Glutamatergic neuron (in vitro differentiated cells): ENCODE data around the gene FEZF2. TPM values are rescaled to one million over a fixed set of nuclear protein-coding genes. Genes with fewer than 3 reads are reported as not detected.
A peak's percentile ranks its signal among the peaks of the same experiment; 100 is the strongest.

Source experiments
- DNase-seq: peaks from one replicate; pipeline ENCODE4 v3.0.0; 2022
- H3K27ac Mint-ChIP-seq: one replicate; pipeline ENCODE4 v1.8.0; 2020; ENCODE audit warnings: mild to moderate bottlenecking, mixed read lengths, inconsistent platforms; ENCODE audit not compliant: unreplicated experiment
- H3K27me3 Mint-ChIP-seq: one replicate; pipeline ENCODE4 v1.8.0; 2020; ENCODE audit warnings: mild to moderate bottlenecking, moderate library complexity, mixed read lengths, inconsistent platforms; ENCODE audit not compliant: unreplicated experiment
- H3K36me3 Mint-ChIP-seq: one replicate; pipeline ENCODE4 v1.8.0; 2020; ENCODE audit warnings: mild to moderate bottlenecking, mixed read lengths, inconsistent platforms; ENCODE audit not compliant: unreplicated experiment
- H3K4me1 Mint-ChIP-seq: one replicate; pipeline ENCODE4 v1.8.0; 2020; ENCODE audit warnings: mild to moderate bottlenecking, low read depth, mixed read lengths, inconsistent platforms; ENCODE audit not compliant: unreplicated experiment
- H3K4me3 Mint-ChIP-seq: one replicate; pipeline ENCODE4 v1.8.0; 2020; ENCODE audit warnings: mild to moderate bottlenecking, mixed read lengths, inconsistent platforms; ENCODE audit not compliant: unreplicated experiment
- H3K9me3 Mint-ChIP-seq: one replicate; pipeline ENCODE4 v1.8.0; 2020; ENCODE audit warnings: mild to moderate bottlenecking, moderate library complexity, mixed read lengths, inconsistent platforms; ENCODE audit not compliant: unreplicated experiment
- CTCF ChIP-seq: fragments of 200-600 bp; sonication (generic); IDR thresholded peaks from one replicate; pipeline ENCODE4 v1.5.0; 2021; ENCODE audit not compliant: partially characterized antibody, unreplicated experiment
- total RNA-seq: library from RNA; stranded (reverse); fragmentation: NEBNext Ultra II Directional; extraction: Animal tissue kit (Norgen Biotek cat#: 25700); gene quantifications from one replicate; pipeline ENCODE4 v1.2.1, GENCODE V29; 2021; ENCODE audit not compliant: unreplicated experiment

The FEZF2 gene
- total RNA-seq, 1 donor from 2014 or later: 0.49 TPM

GRCh38 chr3:62413687-62414086, 40.3 kb upstream of the FEZF2 start:
- peaks cover 1% of the 10 kb centered on the region for H3K9me3 Mint-ChIP-seq
- H3K27ac Mint-ChIP-seq: no peak overlapping the region
- H3K27me3 Mint-ChIP-seq: no peaks in the 10 kb centered on the region
- DNase-seq: no peak
- peaks cover 6% of the 10 kb centered on the region for H3K36me3 Mint-ChIP-seq
- no peak overlapping the region for H3K4me3 Mint-ChIP-seq
- no peak for TF ChIP-seq CTCF
- H3K4me1 Mint-ChIP-seq: peaks cover 24% of the 10 kb centered on the region

GRCh38 chr3:62406945-62407344, 33.6 kb upstream of the FEZF2 start:
- no peak for DNase-seq
- TF ChIP-seq CTCF: no peak
- Mint-ChIP-seq H3K27me3 (peaks cover 2% of the 10 kb centered on the region), H3K4me1 (peaks cover 20% of the 10 kb centered on the region), H3K4me3 (no peak overlapping the region), H3K27ac (no peak overlapping the region), H3K9me3 (no peaks in the 10 kb centered on the region), H3K36me3 (peaks cover 6% of the 10 kb centered on the region)

- H3K4me3 Mint-ChIP-seq: peak overlapping the region; percentile 22
- H3K9me3 Mint-ChIP-seq: no peaks in the 10 kb centered on the region
- TF ChIP-seq CTCF: no peak
- DNase-seq: no peak
- H3K36me3 Mint-ChIP-seq: peaks cover 6% of the 10 kb centered on the region
- H3K27ac Mint-ChIP-seq: peak overlapping the region; percentile 19
- peaks cover 2% of the 10 kb centered on the region for H3K27me3 Mint-ChIP-seq
- H3K4me1 Mint-ChIP-seq: peaks cover 20% of the 10 kb centered on the region
These were observed 32.2 kb upstream of the FEZF2 start for GRCh38 chr3:62405566-62405965.

- TF ChIP-seq CTCF: no peak
- H3K27ac Mint-ChIP-seq: no peak overlapping the region
- no peak overlapping the region for H3K4me3 Mint-ChIP-seq
- H3K36me3 Mint-ChIP-seq: peaks cover 6% of the 10 kb centered on the region
- H3K27me3 Mint-ChIP-seq: peaks cover 2% of the 10 kb centered on the region
- H3K4me1 Mint-ChIP-seq: peaks cover 20% of the 10 kb centered on the region
- no peaks in the 10 kb centered on the region for H3K9me3 Mint-ChIP-seq
- no peak for DNase-seq
These were observed 31.8 kb upstream of the FEZF2 start for GRCh38 chr3:62405135-62405534.

GRCh38 chr3:62404321-62404720, 31.0 kb upstream of the FEZF2 start:
- Mint-ChIP-seq H3K27me3 (peaks cover 2% of the 10 kb centered on the region), H3K36me3 (no peaks in the 10 kb centered on the region), H3K4me3 (no peak overlapping the region), H3K27ac (no peak overlapping the region), H3K4me1 (peaks cover 20% of the 10 kb centered on the region), H3K9me3 (no peaks in the 10 kb centered on the region)
- TF ChIP-seq CTCF: no peak
- DNase-seq: no peak
